NCI-H510A treated with DMSO at 0.1 percent for 48 hours (cell line): ENCODE results near the gene TESK1.
"Not testable (repeated sequence)": the region's sequence is repeated elsewhere in the genome, so short reads cannot be mapped to it uniquely, and the experiment has no call there.

ENCODE experiments used
- DNase-seq: peaks from one replicate; lab custom pipeline; 2025; lab: John Stamatoyannopoulos, UW

Gene TESK1

DNA sequence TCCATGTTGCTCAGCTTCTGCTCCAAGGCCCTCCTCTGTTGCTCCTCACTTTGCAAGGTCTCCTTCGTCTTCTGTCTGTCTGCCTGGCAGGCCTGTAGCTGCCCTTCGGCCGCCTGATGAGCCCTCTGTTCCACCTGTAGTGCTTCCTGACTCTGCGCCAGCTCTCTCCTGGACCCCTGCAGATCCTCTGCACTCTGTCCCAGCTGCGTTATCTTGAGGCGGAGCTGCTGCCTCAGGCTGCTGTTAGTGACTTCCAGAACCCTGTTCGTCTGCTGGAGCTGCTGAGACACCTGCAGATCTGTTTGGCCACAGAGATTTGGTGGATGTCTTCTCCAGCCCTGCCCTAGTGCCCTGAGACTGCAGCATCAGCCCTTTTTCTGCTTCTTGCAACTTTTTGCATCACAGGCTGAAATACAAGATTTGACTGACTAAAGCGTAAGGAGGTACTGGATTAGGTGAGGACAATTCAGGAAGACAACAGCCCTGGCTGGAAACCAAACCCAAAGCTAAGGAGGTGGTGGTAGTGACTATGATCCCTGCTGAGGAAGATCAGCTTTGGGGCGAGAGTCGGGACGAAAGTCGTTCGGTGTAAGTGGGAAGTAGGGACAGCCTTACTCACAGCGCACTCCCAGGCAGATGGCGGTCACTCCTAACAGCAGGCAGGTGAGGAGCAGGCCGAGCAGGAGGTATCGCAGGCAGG, 11.1 kb downstream of the TESK1 start:
- DNase-seq: no peak

- DNase-seq: peak; percentile 35
Measured at GRCh38 chr9:35616681-35617459, 11.8 kb downstream of the TESK1 start.

GRCh38 chr9:35617548-35617947, 12.5 kb downstream of the TESK1 start:
- DNase-seq: no peak

DNA sequence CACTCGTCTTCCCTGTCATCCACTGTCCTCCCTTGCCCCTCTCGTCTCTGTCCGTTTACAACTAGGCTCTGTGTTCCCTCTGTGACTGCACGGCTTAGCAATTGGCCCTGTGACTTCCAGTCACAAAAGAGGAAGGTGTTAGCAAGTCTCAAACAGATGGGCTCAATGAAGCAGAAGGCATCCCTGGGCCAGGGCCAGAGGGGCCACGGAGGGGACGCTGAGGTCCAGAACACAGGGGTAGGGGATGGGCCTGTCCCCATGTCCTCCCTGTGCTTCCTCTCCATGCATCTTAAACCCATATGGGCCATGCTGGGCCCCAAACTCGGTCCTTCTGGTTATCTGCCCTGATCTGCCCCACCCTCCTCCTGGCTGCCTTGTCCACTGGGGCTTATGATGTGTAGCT, 13.3 kb downstream of the TESK1 start, which contains the start of gene CD72:
Gene CD72 (minus strand): TSS at position 89 of the 403 bp plus-strand sequence. CDS start 110 bp downstream, outside the sequence.
- DNase-seq: no peak

DNA sequence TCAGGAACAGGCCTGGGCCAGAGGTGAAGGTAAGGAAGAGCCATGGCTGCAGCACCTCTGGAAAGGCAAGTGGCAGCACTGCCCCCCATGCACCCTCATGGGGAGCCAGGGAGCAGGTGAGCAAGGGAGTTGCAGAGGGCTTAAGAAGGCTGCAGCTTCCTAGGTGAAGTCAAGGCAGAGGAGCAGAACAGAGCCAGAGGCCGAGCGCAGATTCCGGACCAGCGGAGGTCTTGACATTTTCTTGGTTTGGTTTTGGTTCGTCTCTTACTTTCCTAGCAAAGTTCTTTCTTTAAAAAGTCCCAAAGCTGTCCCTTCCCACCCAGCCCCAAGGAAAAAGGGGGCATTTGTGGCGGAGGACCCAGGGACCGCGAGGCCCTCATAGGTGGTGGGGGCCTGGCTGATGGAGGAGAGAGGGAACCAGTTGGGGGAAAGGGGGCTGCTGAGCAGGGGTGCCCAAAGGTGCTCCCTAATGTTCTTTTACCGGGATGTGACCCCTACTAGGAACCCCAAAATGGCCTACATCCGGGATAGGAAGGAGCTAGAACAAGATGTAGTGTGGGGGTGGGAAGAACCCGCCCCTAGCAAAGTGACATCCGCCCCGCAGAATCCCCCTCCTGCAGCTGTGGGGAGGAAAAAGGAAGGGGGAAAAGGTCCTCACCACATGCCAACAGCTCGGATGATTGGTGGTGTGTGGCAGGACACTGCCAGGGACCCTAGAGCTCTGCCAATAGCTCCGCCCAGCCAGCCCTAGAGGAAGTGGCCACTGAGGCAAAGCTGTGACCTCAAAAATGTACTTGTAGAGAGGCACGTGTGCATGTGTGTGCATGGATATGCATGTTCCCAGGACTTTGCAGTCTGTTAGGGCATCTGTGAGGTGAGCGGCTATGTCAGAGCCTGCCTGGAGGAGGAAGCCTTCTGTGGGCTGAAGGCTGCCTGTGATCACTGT, 14.1 kb downstream of the TESK1 start:
- no peak for DNase-seq

GRCh38 chr9:35619800-35620158, 14.7 kb downstream of the TESK1 start:
- no peak for DNase-seq

DNA sequence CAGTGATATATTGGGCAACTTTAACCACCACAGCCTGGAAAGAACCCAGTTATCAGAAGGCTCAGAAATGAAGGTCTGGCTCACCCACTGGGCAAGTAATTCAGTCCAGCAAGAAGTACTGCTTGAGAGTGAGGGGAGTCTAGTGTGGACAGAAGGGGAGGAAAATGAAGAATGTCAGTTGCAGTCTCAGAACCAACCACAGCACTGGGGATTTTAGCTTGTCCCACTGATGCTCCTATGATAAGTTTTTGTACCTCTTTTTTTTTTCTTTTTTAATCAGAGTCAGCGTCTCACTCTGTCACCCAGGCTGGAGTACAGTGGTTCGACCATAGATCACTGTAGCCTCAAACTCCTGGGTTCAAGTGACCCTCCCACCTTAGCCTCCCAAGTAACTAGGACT, 22.5 kb downstream of the TESK1 start:
- DNase-seq: no peak

DNA sequence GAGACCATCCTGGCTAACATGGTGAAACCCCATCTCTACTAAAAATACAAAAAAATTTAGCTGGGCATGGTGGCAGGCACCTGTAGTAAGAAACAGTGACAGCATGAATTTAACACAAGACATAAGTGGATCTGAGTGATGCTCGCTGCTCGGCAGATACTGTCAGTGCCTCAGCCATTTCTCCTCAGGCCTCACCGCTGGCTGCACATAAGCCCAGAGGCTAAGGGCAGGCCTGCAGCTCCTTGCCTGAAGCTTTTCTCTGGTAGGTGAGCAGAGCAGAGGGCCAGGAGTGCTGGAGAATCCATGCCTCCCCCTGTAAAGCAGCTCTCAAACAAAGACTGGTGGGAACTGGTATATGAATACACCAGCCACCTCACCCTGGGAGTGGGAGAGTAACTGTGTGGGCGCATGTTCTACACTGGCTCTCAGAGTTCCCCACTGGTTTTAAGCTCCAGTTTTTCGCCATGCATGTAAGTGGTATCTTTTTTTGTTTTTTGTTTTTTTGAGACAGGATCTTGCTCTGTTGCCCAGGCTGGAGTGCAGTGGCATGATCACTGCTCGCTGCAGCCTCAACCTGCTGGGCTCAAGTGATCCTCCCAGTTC, 23.4 kb downstream of the TESK1 start:
- DNase-seq: no peak

GRCh38 chr9:35629597-35629996, 24.5 kb downstream of the TESK1 start:
- no peak for DNase-seq

DNA sequence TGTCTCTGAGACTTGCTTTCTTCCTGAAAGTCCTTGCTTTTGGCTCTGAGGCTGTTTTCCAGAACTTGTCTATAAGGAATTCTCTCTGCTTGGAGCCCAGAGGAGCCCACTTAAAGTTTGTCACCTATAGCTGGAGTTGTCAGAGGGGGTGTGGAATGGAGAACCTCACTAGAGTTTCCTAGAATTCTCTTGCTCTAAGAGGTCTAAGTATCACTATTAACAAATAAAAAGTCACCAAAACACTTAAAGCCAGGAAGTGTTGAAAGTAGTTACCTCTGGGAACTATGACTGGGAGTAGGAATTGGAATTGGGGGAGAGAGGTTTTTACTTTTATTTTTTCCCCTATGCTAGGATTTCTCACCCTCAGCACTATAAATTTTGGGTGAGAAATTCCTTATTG, 30.7 kb downstream of the TESK1 start:
- no peak for DNase-seq

DNA sequence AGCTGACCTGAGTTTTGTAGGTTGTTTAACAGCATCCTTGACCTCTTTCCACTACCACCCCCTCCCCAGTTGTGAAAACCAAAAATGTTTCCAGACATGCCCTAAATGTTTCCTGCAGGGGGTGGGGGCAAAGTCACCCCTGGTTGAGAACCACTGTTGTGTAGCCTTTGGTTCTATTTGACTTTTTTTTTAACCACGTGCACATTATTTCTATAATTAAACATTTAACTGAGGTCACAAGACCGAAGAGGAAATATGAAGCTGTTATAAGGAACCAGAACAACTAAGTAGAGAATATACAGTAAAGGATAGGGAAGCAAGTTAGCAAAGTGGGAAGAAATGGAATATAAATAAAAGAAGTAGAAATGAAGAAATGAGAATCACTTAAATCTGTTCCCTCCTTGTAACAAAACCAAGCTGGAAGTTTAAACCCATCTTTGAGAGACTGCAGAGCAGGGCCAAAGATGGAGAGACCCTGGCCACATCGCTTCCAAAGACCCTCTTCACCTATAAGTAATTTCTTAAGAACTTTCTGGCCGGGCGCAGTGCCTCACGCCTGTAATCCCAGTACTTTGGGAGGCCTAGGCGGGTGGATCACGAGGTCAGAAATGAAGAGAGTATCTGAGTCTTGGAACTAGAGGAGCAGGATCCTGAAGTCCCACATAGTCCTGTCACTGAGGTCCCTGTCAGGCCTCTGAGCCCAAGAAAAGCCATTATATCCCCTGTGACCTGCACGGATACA, 31.2 kb downstream of the TESK1 start:
- DNase-seq: no peak

- not testable (repeated sequence) for DNase-seq
Measured at GRCh38 chr9:35636877-35637246, 31.8 kb downstream of the TESK1 start.

DNA sequence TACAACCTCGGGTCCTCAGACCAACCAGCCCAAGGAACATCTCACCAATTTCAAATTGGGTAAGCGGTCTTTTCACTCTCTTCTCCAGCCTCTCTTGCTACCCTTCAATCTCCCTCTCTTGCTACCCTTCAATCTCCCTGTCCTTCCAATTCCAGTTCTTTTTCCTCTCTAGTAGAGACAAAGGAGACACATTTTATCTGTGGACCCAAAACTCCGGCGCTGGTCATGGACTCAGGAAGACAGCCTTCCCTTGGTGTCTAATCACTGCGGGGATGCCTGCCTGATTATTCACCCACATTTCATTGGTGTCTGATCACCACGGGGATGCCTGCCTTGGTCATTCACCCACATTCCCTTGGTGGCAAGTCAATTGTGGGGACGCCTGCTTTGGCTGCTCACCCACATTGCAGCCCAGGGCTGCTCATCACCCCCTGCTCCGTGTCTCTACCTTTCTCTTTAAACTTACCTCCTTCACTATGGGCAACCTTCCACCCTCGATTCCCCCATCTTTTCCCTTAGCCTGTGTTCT, 32.4 kb downstream of the TESK1 start:
- not testable (repeated sequence) for DNase-seq

DNA sequence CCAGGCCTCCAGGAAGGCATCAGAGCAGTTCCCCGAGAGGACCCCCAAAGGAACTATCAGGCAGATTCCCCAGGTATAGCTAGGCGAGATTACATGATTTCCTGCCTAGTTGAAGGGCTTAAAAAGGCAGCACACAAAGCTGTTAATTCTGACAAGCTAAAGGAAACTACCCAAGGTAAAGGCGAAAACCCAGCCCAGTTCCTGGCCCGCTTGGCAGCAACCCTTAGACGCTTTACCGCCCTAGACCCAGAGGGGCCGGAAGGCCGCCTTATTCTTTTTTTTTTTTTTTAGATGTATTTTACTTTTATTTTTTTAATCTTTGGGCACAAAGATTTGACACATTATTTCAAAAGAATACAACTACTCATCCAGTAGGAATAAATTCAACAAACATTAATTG, 33.7 kb downstream of the TESK1 start:
- DNase-seq: not testable (repeated sequence)

DNA sequence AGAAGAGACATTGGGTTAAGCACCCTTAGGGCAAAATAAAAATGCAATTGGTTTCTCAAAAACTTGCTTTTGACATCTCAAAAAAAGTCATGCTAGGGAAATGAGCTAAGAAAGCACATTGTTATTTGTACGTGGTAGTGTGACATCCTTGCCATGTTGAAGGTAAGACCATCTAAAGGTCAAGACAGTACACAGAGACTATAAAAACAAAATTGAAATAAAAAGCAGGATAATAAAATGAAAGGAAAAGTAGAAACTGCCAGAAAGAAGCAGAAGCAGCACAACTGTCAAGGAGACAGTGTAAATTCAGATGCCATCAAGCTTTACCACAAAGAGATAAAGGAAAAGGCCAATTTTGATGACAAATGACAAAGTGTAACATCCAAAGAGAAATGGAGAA, 34.2 kb downstream of the TESK1 start:
- not testable (repeated sequence) for DNase-seq

- no peak for DNase-seq
Measured at GRCh38 chr9:35639631-35640030, 34.6 kb downstream of the TESK1 start.

GRCh38 chr9:35640431-35640830, 35.4 kb downstream of the TESK1 start:
- DNase-seq: not testable (repeated sequence)

GRCh38 chr9:35641478-35641877, 36.4 kb downstream of the TESK1 start:
- not testable (repeated sequence) for DNase-seq

- DNase-seq: no peak
Measured at GRCh38 chr9:35643046-35643445, 38.0 kb downstream of the TESK1 start.

GRCh38 chr9:35645736-35646135, 40.7 kb downstream of the TESK1 start:
- DNase-seq: not testable (repeated sequence)

- peak; percentile 39 for DNase-seq
Measured at GRCh38 chr9:35646153-35646532, 41.1 kb downstream of the TESK1 start.
